NCI-H2081 treated with DMSO at 0.1 percent for 48 hours (cell line): ENCODE results near the gene RFX1.
"Not testable (repeated sequence)": the region's sequence is repeated elsewhere in the genome, so short reads cannot be mapped to it uniquely, and the experiment has no call there.

Source experiments
- DNase-seq: peaks from one replicate; lab custom pipeline; 2025; lab: John Stamatoyannopoulos, UW

RFX1 gene

DNA sequence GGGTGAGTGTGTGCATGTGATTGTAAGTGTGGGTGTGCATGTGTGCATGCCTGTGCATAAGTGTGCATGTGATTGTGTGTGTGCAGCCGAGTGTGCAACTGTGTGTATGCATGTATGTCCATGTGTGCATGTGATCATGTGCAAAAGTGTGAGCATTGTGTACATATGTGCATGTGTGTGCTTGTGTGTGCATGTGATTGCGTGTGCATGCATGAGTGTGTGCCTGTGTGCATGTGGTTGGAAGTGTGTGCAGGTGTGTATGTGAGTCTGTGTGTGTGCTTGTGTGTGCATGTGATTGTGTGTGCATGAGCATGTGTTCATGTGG lies 71.4 kb downstream of the RFX1 start:
- DNase-seq, result no peak

DNA sequence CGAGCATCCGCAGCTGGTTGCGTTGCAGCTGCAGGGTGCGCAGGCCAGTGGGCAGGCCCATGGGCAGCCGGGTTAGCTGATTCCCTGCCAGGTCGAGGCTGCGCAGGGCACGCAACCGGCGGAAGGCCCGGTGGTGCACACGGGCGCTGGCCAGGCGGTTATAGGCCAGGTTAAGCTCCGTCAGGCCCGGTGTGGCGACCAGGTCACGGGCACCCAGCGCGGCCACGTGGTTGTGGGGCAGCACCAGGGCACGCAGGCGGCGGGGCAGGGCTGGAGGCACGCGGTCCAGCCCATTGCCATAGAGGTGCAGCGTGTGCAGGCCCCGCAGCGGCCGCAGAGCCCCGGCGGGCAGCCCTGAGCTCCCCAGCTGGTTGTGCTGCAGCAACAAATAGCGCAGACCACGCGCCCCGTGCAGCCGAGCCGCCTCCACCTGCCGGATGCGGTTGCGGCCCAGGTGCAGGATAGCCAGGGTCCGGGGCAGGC lies 73.2 kb downstream of the RFX1 start:
- no peak for DNase-seq

DNA sequence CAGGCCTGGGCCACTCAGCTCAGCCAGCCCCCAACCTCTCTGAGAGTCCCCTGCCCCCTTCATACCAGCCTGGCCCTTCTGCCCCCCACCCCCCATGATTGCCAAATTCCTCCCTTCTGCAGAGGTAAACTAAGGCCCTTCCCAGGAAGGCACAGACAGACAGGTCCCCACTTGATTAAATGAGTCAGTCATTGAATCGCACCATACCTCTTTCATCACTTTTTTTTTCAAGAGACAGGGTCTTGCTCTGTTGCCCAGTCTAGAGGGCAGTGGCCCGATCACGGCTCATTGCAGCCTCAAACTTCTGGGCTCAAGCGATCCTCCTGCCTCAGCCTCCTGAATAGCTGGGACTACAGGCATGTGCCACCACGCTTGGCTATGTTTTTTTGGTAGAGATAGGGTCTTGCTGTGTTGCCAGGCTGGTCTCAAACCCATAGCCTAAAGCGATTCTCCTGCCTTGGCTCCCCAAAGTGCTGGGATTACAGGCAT lies 73.9 kb downstream of the RFX1 start:
- no peak for DNase-seq

DNA sequence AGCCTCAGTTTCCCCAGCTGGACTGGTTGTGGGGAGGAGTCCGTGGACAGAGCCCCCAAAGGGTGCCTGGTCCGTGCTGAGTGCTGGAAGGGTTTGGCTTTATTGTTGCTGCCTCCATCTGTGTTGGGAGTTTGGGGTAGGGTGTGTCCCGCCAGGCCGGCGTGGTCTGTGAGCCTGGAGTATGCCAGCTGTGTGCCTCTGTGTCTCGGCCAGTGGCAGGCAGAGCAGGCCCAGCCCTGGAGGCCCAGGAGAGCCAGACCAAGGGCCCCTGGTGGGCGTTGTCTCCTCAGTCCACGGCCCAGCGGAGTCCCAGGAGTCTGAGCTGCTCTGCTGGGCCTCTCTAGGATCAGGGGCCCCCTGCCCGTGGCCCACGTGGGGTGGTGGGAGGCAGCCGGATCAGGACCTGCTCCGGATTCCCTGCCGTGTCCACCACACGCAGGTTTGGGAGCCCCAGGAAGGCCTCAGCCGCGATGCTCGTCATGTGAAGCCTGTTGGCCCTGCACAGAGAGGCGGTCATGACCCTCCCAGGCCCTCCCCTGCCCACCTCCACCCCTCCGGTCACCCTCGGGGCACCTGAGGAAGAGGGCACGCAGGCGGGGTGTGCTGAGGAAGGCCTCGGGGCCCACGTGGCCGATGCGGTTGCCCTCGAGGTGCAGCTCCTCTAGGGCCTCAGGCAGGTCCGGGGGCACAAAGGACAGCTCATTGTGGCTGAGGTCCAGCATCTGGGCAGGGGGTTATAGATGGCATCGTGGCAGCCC lies 74.5 kb downstream of the RFX1 start:
- DNase-seq, result no peak

DNA sequence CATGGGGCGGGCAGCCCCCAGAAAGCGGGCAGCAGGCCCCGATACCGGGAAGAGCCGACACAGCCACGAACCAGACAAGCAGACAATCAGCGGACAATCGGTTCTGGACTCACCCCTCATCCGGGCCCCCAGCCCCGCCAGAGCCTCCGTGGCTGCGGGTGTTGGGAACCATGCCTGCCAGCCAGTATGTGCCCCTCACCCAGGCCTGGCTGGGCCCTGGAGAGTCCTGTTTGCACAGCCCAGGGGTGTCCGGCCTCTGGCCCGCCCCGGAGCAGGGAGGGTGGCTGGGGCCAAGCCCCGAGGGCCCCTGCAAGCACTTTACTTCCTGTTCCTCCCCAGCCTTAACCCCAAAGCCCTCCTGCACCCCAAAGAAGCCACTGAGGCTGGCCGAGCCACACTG lies 75.7 kb downstream of the RFX1 start:
- no peak for DNase-seq

DNA sequence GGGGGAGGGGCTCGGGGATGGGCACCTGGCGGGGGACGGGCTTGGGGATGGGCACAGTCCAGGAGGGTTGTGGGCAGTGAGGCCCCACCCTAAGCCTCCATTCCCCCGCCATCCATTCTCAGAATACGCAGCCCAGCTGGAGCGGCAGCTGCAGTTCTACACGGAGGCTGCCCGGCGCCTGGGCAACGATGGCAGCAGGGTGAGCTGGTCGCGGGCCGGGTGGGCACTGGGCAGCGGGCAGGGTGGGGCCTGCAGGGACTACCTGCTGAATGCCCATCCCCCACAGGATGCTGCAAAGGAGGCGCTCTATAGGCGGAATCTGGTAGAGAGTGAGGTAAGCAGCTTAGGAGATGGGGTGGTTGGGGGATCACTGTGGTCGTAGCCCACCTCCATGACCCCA lies 76.2 kb downstream of the RFX1 start:
- no peak for DNase-seq

DNA sequence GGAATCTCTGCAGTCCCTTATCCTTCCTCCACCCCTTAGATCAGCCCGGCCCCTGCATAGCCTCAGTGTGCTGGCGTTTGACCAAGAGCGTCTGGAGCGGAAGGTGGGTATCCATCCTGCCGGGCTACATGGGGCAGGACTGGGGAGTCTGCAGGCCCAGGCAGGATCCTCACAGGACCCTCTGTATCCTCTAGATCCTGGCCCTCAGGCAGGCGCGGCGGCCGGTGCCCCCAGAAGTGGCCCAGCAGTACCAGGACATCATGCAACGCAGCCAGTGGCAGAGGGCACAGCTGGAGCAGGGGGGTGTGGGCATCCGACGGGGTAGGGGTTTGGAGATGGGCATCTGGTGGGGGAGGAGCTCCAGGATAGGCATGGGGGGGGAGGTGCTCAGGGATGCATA lies 76.8 kb downstream of the RFX1 start:
- DNase-seq, result no peak

DNA sequence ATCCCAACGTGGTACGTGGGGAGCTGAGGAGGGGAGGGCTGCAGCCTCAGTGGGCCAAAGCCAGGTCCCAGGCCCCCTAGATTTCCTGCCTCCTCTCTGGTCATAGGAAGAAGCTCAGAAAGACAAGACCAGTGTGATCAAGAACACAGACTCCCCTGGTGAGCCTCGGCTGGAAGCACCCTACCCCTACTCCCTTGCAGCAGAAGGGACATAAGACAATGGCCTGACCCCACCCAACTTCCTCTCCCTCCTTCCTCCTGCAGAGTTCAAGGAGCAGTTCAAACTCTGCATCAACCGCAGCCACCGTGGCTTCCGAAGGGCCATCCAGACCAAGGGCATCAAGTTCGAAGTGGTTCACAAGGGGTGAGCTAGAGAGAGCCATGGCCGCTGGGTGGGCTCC lies 79.4 kb downstream of the RFX1 start:
- DNase-seq, result no peak

DNA sequence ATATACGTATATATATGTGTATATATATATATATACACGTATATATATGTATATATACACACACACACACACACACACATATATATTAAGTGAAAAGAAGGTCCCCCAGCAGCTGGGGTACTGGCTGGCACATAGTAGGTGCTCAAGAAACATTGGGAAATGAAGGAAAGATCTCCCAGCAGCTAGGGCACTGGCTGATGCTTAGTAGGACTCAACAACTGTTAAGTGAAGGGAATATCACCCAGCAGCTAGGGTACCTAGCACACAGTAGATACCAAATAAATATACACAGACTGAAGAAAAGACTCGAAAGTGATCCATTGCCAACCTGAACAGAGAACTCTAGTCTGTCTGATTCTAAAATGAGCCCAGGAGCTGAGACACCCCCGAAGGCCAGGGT lies 80.1 kb downstream of the RFX1 start:
- no peak for DNase-seq

DNA sequence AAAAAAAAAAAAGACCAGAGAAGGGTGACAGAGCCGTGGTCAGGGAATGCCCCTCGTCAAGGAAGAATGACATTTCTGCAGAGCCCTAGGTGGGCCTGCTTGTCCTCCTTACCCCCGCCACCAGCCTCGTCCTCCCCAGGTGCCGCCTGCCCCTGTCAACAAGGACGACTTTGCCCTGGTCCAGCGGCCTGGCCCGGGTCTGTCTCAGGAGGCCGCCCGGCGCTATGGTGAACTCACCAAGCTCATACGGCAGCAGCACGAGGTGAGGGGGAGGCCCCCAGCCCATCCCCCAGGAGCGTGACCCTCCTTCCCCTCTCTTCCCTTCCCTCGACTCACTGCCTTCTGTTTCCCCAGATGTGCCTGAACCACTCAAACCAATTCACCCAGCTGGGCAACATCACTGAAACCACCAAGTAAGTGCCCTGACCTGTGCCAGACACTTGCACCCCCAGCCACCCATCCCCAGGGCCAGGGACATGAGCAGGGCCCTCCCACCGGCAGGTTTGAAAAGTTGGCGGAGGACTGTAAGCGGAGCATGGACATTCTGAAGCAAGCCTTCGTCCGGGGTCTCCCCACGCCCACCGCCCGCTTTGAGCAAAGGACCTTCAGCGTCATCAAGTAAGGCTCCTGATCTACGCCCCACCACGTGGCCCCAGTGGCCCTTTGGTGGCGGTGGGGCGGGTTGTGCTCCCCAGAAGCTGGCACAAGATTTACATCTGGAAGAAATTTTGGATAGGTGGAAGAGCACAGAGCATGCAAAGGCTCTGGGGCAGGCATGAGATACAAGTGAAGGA lies 82.7 kb downstream of the RFX1 start:
- DNase-seq, result no peak

DNA sequence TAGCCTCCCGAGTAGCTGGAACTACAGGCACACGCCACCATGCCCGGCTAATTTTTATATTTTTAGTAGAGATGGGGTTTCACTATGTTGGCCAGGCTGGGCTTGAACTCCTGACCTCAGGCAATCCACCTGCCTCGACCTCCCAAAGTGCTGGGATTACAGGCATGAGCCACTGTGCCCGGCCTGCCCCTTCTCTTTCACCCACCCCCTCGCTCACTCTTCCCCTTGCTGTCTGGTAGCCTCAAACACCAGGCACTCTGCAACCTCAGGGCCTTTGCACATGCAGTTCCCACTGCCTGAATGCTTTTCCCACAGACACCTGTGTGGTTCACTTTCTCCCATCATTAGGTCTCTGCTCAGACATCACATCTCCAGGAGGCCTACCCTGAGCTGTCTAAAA lies 84.0 kb downstream of the RFX1 start:
- DNase-seq, result not testable (repeated sequence)

DNA sequence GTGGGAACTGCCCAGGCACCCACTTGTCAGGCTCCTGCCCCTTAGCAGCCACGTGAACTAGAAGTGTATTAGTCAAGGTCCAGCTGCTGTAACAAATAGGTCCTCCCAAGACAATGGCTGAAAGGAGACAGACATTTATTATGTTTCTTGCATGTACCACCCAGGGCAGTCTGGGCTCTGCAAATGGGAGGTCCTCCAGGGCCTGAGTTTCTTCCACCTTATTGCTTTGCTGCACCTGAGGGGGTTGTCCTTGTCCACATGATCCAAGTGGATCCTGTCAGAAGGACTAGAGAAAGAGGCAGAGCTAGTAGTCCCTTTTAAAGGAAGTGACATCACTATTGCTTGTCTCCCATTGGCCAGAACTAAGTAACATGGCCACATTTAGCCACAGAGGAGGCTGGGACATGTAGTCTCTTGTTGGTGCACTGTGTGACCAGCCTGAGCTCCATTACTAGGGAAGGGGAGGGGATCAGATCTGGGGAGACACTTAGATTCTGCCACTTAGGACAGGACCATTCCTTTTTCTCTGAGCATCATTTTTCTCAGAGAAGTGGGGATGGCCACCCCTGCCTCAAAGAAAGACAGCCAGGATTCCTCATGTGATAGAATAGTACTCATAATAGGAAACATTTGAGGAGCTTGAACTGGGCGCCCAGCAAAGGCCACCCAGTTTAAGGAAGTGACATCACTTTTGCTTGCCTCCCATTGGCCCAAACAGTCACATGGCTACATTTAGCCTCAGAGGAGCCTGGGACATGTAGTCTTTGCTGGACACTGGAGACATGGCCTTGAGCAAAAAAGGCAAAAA lies 85.0 kb downstream of the RFX1 start:
- DNase-seq, result no peak

DNA sequence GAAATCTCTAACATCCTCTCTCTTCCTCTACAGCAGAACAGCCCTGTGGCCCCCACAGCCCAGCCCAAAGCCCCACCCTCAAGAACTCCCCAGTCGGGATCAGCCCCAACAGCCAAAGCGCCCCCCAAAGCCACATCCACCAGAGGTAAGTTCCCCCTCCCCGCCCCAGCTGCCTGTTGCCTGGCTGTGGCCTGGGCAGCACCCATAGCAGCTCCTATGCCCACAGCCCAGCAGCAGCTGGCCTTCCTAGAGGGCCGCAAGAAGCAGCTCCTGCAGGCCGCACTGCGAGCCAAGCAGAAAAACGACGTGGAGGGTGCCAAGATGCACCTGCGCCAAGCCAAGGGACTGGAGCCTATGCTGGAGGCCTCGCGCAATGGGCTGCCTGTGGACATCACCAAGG lies 85.6 kb downstream of the RFX1 start:
- DNase-seq, result no peak

DNA sequence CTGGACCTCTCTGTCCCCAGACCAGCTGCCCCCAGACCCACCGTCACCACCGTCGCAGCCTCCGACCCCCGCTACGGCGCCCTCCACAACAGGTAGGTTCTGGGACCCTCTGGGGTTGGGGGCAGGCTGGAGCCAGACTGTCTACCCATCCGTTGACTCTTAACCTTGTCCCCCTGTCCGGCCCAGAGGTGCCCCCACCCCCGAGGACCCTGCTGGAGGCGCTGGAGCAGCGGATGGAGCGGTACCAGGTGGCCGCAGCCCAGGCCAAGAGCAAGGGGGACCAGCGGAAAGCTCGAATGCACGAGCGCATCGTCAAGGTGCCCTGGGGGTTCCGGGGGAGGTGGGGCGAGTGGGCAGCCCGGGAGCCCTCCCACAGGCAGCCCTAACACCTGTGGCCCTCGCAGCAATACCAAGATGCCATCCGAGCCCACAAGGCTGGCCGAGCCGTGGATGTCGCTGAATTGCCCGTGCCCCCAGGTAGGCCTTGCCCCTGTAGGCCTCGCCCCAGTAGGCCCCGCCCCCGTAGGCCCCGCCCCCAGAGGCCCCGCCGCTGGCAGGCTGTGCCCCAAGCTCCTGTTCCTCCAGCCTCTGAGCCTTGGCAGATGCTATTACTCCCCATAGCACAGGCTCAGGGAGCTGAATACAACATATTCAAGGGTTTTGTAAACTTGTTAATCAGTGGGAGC lies 87.3 kb downstream of the RFX1 start:
- DNase-seq, result no peak

DNA sequence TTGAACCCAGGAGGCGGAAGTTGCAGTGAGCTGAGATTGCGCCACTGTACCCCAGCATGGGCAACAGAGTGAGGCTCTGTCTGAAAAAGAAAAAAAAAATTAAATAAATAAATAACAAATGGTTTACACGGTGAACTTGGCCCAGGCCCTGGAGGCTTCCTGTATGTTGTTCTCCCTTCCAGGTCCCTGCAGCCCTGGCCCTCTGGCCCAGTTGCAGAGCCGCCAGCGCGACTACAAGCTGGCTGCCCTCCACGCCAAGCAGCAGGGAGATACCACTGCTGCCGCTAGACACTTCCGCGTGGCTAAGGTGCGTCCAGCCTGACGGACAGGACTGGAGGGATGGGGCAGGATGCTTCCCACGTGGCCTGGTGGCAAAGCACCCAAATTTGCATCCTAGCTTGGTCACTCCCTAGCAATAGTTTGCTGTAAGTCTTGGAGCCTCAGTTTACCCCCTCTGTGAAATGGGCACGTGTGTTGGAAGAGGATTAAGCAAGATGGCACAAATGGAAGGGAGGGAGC lies 88.2 kb downstream of the RFX1 start:
- no peak for DNase-seq

DNA sequence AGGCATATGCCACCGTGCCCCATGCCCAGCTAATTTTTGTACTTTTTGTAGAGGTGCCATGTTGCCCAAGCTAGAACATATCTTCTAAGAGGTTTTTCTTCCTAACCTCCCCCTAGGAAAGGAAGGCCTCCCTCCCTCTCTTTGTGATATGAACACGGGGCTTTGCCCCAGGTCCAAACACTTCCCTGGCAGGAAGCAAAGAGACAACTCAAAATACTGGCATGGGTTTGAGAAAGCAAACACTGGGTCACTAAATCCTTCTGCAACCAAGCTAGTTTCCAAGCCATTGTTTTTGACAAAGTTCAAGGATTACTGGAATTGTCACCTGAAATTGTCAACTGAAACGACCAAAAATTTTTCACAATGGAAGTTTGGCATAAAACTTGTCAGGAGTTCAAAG lies 91.3 kb downstream of the RFX1 start:
- DNase-seq, result no peak

DNA sequence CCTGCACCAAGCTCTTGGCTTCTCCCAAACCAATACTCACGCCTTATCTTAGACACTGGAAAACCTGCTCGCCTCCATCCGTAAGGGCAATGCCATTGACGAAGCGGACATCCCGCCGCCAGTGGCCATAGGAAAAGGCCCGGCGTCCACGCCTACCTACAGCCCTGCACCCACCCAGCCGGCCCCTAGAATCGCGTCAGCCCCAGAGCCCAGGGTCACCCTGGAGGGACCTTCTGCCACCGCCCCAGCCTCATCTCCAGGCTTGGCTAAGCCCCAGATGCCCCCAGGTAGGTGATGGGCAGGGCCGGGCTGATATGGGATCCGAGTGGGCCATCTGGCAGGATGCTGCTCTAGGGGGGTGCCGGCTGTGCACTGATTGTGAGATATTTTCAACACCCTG lies 92.8 kb downstream of the RFX1 start:
- no peak for DNase-seq
